Astrocyte of the cerebellum (primary cell): ENCODE results near the gene POLR2E.
A peak's percentile ranks its signal among the peaks of the same experiment; 100 is the strongest.

Experiments used
- DNase-seq: peaks from one replicate; pipeline ENCODE4 v3.0.0-alpha.2; 2011; ENCODE audit warnings: low read depth
- H3K4me3 ChIP-seq: 2 replicates; pipeline ENCODE4 v1.5.1; 2011; ENCODE audit warnings: mild to moderate bottlenecking, low read depth, low read length, moderate library complexity
- CTCF ChIP-seq: IDR thresholded peaks from 2 replicates; pipeline ENCODE4 v1.5.1; 2012; ENCODE audit warnings: low read length, low read depth, moderate library complexity, mild to moderate bottlenecking; ENCODE audit errors: missing control alignments
- in situ Hi-C: cut with HindIII; loops from 2 replicates; pipeline ENCODE4 v1.10.0; 2017; ENCODE audit warnings: low sequenced_read_pairs

The POLR2E gene

GRCh38 chr19:1084024-1084868 lies 10.9 kb downstream of the POLR2E start:
- DNase-seq, result no peak
- in situ Hi-C loops, result no loop called here
- no peak for TF ChIP-seq CTCF

DNA sequence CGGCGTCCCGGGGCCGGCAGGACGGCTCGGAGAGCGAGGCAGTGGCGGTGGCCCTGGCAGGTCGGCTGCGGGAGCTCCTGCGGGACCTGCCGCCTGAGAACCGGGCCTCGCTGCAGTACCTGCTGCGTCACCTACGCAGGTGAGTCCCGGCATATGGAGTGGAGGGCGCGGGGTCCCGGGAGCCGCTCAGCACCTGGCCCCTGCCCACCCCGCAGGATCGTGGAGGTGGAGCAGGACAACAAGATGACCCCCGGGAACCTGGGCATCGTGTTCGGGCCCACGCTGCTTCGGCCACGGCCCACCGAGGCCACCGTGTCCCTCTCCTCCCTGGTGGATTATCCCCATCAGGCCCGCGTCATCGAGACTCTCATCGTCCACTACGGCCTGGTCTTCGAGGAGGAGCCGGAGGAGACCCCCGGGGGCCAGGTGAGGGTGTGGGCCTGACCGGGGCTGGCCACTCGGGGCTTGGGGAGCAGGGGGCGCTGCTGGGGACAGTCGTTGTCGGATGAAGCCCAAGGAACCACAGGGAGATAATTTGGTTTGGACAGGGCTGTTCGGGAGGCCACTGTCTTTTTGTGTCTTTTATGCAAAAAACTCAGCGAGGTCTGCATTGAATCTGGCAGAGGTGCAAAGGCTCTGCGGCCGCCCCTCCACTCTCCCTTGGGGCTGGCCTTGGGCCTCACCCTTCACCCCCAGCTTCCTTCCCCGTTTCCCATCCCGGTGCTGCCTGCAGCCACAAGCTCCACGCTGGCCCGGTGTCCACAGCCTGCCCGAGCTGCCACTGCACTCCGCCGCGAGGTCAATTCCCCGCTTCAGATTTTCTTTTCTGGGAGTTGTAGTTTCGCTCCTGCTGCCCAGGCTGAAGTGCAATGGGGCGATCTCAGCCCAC lies 12.0 kb downstream of the POLR2E start:
- in situ Hi-C loops, result no loop called here
- DNase-seq, result no peak
- no peak for TF ChIP-seq CTCF
- H3K4me3 ChIP-seq, result no peak overlapping the region

More at GRCh38 chr19:1084024-1084868, 10.9 kb downstream of the POLR2E start:
- H3K4me3 ChIP-seq, result no peak overlapping the region

- in situ Hi-C loops, result no loop called here
- no peak for TF ChIP-seq CTCF
- H3K4me3 ChIP-seq, result peak overlapping the region; percentile 12
- DNase-seq, result no peak
Observed at GRCh38 chr19:1082165-1082927, 12.8 kb downstream of the POLR2E start.

DNA sequence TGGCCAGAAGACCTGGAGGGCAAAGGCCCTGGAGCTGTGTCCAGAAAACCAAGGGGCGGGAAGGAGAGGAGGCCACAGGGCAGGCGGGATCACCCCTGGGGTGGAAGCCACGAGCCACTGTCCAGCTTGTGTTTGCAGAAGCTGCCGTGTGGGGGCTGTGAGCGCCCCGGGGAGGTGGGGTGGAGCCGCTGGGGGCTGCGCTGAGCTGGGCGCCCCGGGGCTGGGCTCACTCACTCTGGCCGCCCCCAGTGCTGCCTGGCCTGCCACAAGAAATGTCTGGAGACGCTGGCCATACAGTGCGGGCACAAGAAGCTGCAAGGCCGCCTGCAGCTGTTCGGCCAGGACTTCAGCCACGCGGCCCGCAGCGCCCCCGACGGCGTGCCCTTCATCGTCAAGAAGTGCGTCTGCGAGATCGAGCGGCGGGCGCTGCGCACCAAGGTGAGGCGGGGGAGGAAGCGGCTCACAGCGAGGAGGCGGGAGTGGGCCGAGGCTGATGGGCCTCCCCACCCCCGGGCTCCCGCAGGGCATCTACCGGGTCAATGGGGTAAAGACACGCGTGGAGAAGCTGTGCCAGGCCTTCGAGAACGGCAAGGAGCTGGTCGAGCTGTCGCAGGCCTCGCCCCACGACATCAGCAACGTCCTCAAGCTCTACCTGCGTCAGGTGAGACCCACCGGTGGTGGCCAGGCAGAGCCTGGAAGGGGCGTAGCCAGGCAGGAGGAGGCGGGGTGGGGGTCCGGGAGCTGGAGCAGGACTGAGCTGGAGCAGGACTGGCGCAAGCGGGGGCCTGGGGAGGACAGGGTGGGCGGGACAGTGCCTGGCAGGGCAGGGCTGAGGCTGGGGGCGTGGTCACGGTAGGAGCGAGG lies 13.6 kb downstream of the POLR2E start:
- no peak for DNase-seq
- TF ChIP-seq CTCF, result no peak
- in situ Hi-C loops, result no loop called here
- H3K4me3 ChIP-seq, result no peak overlapping the region

DNA sequence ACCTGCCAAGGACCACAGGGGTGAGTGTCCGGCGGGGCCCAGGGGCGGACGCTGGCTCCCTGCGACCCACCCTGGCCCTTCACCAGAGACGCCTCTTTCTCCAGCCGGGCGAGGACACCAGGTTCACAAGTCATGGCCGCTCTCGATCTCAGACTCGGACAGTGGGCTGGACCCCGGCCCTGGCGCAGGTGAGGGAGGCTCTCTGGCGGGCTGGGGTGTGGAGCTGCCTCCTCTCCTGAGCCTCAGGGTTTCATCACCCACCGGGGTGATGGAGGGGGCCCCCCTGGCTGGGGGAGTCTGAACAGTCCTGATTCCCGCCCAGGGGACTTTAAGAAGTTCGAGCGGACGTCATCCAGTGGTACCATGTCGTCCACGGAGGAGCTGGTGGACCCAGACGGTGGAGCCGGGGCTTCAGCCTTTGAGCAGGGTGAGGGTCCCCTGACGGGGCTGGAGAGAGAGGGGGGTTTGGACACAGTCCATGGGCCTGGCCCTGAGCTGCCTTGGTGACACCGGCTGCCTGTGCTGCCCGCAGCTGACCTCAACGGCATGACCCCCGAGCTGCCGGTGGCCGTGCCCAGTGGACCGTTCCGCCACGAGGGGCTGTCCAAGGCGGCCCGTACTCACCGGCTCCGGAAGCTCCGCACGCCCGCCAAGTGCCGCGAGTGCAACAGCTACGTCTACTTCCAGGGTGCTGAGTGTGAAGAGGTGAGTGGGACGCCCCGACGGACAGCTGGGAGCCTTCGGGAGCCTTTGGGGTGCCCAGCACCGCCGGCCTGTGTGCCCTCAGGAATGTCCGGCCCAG lies 14.6 kb downstream of the POLR2E start:
- DNase-seq, result no peak
- no peak overlapping the region for H3K4me3 ChIP-seq
- TF ChIP-seq CTCF, result no peak
- in situ Hi-C loops, result no loop called here
